GM19099 (cell line): Measurements from ENCODE around the gene ELOVL2.

ENCODE experiments used
- POLR2A ChIP-seq: IDR thresholded peaks from 3 replicates; pipeline ENCODE4 v1.6.1; 2011; ENCODE audit warnings: low read depth; ENCODE audit not compliant: insufficient read length; ENCODE audit errors: extremely low read depth

ELOVL2 gene

DNA sequence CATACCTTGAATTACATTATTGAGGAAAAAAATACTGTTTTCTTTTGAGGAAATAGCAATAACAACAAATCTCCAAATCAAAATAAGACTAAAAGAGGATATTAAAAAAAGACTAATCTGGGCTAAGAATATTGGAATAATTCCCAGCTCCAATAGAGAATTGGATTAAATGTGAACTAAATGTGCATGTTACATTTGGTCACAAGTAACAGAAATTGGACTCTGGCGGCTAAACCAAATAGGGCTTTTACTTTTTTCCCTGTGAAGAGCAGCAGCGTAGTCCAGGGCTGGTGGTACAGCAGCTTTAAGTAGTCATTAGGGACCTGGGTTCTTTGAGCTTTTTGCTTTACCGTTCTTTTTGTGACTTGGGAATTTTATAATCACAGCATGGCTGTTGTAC, 71.9 kb downstream of the ELOVL2 start:
- TF ChIP-seq POLR2A: no peak

GRCh38 chr6:10970731-10971130, 73.4 kb downstream of the ELOVL2 start:
- no peak for TF ChIP-seq POLR2A

GRCh38 chr6:10968776-10969175, 75.3 kb downstream of the ELOVL2 start:
- no peak for TF ChIP-seq POLR2A

GRCh38 chr6:10964684-10965083, 79.4 kb downstream of the ELOVL2 start:
- TF ChIP-seq POLR2A: no peak

- no peak for TF ChIP-seq POLR2A
Measured at GRCh38 chr6:10963113-10963512, 81.0 kb downstream of the ELOVL2 start.

- no peak for TF ChIP-seq POLR2A
Measured at GRCh38 chr6:10962673-10963072, 81.4 kb downstream of the ELOVL2 start.

DNA sequence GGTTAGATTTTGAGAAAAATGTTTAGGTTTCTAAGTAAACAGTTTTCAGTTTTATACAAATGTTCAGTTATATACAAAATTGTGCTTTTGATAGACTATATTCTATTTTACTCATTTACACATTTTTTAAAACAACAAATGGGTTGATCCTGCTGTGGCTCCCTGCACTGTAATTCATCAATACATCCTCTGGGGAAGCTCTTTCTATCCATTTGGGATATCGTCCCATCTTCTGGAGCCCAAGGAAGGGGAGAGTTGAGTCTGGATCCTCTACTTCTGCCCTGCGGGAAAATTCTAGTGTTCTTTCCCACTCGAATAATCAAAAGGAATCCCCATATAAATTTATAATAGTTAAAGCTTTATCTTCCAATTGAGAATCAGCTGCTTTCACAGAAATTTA, 82.3 kb downstream of the ELOVL2 start:
- TF ChIP-seq POLR2A: no peak

GRCh38 chr6:10960171-10960570, 83.9 kb downstream of the ELOVL2 start:
- TF ChIP-seq POLR2A: no peak

DNA sequence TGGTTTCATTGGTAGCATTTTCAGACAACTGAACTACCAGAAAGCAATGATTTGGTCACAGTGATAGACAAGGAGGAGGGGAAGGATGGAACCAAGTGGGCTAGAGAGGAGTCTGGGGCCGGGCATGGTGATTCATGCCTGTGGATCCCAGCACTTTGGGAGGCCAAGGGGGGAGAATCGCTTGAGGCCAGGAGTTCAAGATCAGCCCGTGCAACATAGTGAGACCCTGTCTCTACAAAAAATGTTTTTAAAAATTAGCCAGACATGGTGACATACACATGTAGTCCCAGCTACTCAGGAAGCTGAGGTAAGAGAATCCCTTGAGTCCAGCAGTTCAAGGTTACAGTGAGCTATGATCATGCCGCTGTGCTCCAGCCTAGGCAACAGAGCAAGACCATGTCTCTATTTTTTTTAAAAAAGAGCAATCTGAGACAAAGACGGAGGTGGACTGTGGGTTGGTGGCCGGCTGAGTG, 86.7 kb downstream of the ELOVL2 start:
- TF ChIP-seq POLR2A: no peak

DNA sequence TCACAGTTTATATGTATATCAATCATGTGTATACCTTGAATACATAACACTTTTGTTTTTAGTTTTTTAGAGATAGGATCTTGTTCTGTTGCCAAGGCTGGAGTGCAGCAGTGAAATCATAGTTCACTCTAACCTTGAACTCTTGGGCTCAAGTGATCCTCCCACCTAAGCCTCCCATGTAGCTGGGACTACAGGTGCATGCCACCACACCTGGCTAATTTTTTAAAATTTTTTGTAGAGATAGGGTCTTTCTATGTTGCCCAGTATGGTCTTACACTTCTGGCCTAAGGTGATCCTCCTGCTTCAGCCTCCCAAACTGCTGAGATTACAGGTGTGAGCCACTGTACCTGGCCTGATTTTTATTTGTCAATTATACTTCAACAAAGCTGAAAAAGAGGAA, 87.3 kb downstream of the ELOVL2 start:
- TF ChIP-seq POLR2A: no peak

DNA sequence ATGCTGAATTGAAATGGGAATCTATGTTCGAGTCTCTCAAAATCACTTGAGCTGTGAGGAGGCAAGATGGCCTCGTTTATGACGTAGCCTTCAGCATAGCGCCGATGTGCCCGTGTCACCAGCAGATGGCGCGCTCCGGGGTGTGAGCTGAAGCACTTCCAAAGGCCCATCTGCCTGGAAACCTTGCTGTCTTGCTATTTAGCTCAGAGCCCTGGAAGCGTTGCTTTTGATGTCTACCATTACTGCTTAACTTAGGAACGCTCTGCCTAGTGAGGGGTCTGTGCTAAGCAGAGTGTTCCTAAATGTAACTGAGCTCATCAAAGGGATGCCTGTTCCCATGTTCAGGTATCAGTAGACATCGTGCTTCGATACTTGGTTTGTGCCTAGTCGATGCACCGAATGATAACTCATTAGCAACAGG, 89.5 kb downstream of the ELOVL2 start:
- TF ChIP-seq POLR2A: no peak

DNA sequence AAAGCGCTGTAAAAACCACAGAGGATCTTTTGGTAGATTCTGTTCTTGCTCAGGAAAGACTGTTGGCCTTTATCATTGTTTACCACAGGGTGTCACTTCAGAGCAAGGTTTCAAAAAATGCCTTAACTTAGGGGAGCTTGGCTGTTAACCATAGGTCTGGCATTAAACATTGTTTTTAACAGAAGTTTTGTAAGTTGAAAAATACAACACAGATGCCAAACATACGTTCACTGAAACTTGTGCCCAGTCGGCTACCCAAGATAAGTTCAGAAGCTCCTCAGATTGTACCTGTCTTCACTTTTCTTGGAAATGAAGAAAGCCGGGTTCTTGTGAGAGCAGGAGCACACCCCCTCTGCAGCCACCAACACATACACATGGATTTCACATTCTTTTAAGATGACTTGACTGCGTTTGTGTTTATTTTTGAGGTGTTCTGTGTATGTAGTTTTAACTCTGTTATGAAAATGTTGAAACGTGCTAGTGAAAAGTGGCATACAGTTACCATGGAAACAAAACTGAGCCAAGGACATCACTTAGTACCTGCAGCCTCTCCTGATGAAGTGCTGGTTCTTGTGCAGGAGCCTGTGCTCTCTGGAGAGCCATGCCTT, 92.3 kb downstream of the ELOVL2 start:
- no peak for TF ChIP-seq POLR2A

- TF ChIP-seq POLR2A: no peak
Measured at GRCh38 chr6:10949579-10950490, 94.3 kb downstream of the ELOVL2 start.

GRCh38 chr6:10947966-10948365, 96.1 kb downstream of the ELOVL2 start:
- no peak for TF ChIP-seq POLR2A

DNA sequence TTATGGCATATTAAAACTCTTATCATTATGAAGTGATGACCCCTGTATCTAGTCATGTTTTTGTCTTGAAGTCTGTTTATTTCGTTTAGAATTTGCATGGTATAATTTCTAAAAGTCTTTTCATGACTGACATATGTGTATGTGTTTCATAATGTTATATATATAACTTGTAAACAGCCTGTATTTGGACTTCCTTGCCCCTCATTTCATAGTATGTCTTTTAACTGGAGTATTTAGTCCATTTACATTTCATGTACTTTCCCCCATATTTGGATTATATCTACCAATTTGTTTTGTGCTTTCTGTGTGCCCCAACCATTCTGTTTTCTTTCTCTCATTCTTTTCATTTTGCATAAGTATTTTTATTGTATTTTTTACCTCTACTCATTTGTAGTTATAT, 98.3 kb downstream of the ELOVL2 start:
- no peak for TF ChIP-seq POLR2A

- TF ChIP-seq POLR2A: no peak
Measured at GRCh38 chr6:10939840-10940239, 104.3 kb downstream of the ELOVL2 start.
